Small intestine (tissue), 7 donors: ENCODE data around the gene NRBP1. TPM values are rescaled to one million over a fixed set of nuclear protein-coding genes. Genes with fewer than 3 reads are reported as not detected.

Source experiments
- DNase-seq, 2 donors: peaks; one replicate each; pipeline versions ENCODE4 v3.0.0 to v3.0.0-alpha.2; 2013
- FAIRE-seq: peaks from 2 replicates; lab custom pipeline; 2012; peaks lifted over from hg19 to GRCh38; lab: Jason Lieb, UNC
- H3K27ac ChIP-seq, 3 donors: one replicate each; pipeline ENCODE4 v1.5.1; 2013; ENCODE audit warnings: low read length in 2 of 3, mild to moderate bottlenecking in 2 of 3, control low read depth in 1 of 3, inconsistent platforms in 1 of 3, low read depth in 1 of 3, moderate library complexity in 1 of 3
- H3K27me3 ChIP-seq, 3 donors: one replicate each; pipeline ENCODE4 v1.6.1; 2013; ENCODE audit warnings: low read length in 3 of 3, inconsistent platforms in 1 of 3; ENCODE audit not compliant: control insufficient read depth in 3 of 3, insufficient read depth in 3 of 3
- H3K36me3 ChIP-seq, 3 donors: one replicate each; pipeline ENCODE4 v1.6.1; 2013; ENCODE audit warnings: low read length in 3 of 3, inconsistent platforms in 1 of 3, low read depth in 1 of 3, mild to moderate bottlenecking in 1 of 3, moderate library complexity in 1 of 3; ENCODE audit not compliant: control insufficient read depth in 3 of 3, insufficient read depth in 2 of 3
- H3K4me1 ChIP-seq, 3 donors: one replicate each; pipeline ENCODE4 v1.6.1; 2013; ENCODE audit warnings: low read length in 2 of 3, inconsistent platforms in 1 of 3, low read depth in 1 of 3, mild to moderate bottlenecking in 1 of 3, moderate library complexity in 1 of 3; ENCODE audit not compliant: control insufficient read depth in 3 of 3, insufficient read depth in 2 of 3
- H3K4me3 ChIP-seq, 3 donors: one replicate each; pipeline ENCODE4 v1.5.1; 2013; ENCODE audit warnings: low read length in 3 of 3, control low read depth in 1 of 3, inconsistent platforms in 1 of 3, low read depth in 1 of 3, mild to moderate bottlenecking in 1 of 3, moderate library complexity in 1 of 3
- H3K9me3 ChIP-seq, 2 donors: one replicate each; pipeline ENCODE4 v1.6.1; 2013; ENCODE audit warnings: low read depth in 1 of 2, low read length in 1 of 2; ENCODE audit not compliant: control insufficient read depth in 2 of 2, insufficient read depth in 1 of 2
- WGBS, 3 donors: extraction: QIAGEN DNeasy Blood & Tissue Kit; methylation state at CpG; one replicate each; pipeline ENCODE4 v1.1.7; 2013; 5-methylcytosine and 5-hydroxymethylcytosine counted together
- polyA plus RNA-seq, 4 donors: library from polyadenylated mRNA; stranded (reverse) in 3 of 4; unstranded in 1 of 4; fragments of 200-250 nt in 3 of 4; fragments of 120-200 nt in 1 of 4; gene quantifications; one replicate each; pipeline versions ENCODE4 v1.2.1 to v1.2.3, GENCODE V29; 2013
- donor health status: healthy with polysubstance abuse.
- donor health status: control.
- donor health status: control.
- donor health status: Bipolar disorder and iron deficiency.
- donor health status: healthy.

Gene NRBP1
- polyA plus RNA-seq, 4 donors, result 51.4 to 84.8 (median 81.9) TPM

DNA sequence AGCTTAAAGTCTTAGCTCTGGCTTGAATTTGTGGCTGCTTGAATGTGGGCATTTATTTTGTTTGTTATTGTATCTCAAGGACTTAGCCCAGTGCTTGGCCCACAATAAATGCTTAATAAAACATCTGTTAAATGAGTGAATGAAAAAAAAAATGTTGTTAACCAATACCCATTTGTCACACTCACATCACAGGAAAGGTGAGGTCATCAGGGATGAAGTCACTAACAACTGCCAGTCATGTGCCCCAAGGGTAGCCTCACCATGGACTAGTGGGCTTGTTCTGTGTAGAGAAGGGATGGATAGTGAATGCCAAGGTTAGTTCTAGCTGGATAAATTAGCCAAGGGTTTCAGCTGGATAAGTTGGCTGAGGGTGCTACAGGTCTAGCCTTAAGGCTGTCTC, 3.0 kb downstream of the NRBP1 start:
- Histone ChIP-seq H3K9me3 (no peaks in the 10 kb centered on the region), H3K4me3 (no peak overlapping the region), H3K36me3 (peaks cover 21 to 24% (median 22%) of the 10 kb centered on the region in 3 donors), H3K4me1 (peaks cover 1 to 9% (median 7%) of the 10 kb centered on the region in 3 donors), H3K27me3 (no peaks in the 10 kb centered on the region), H3K27ac (no peak overlapping the region)
- peak in 1 of 2 donors; percentile 10 for DNase-seq
- no peak for FAIRE-seq

- Histone ChIP-seq H3K27me3 (no peaks in the 10 kb centered on the region), H3K9me3 (no peaks in the 10 kb centered on the region), H3K36me3 (peaks cover 38 to 52% (median 40%) of the 10 kb centered on the region in 3 donors), H3K4me3 (no peak overlapping the region), H3K27ac (no peak overlapping the region), H3K4me1 (peaks cover 0 to 4% (median 1%) of the 10 kb centered on the region in 3 donors)
- DNase-seq (no peak), FAIRE-seq (no peak)
- WGBS, 3 donors, result 90 to 93% (median 91%) methylated on average over 6 of the region's 6 CpGs
Measured at GRCh38 chr2:27435628-27436027, 7.2 kb downstream of the NRBP1 start.

DNA sequence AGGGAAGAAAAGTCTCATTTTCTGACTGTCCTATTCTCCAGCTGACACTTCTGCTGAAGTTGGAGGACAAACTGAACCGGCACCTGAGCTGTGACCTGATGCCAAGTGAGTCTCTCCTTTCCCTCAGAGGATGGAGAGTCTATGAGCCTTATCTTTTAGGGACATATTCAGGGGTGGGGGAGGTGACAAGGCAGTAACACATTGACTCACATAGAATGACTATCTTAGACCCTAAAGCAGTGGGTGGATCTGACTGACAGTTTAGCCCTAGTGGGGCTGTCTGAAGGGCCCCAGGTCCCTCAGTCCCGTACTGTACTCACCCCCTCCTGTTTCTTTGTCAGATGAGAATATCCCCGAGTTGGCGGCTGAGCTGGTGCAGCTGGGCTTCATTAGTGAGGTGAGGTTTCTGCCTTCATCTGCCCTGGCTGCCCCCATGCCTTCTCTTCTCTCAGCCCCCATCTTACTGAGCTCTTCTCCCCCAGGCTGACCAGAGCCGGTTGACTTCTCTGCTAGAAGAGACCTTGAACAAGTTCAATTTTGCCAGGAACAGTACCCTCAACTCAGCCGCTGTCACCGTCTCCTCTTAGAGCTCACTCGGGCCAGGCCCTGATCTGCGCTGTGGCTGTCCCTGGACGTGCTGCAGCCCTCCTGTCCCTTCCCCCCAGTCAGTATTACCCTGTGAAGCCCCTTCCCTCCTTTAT, 12.9 kb downstream of the NRBP1 start:
- H3K36me3 ChIP-seq, result peaks cover 26 to 70% (median 27%) of the 10 kb centered on the region in 3 donors

DNA sequence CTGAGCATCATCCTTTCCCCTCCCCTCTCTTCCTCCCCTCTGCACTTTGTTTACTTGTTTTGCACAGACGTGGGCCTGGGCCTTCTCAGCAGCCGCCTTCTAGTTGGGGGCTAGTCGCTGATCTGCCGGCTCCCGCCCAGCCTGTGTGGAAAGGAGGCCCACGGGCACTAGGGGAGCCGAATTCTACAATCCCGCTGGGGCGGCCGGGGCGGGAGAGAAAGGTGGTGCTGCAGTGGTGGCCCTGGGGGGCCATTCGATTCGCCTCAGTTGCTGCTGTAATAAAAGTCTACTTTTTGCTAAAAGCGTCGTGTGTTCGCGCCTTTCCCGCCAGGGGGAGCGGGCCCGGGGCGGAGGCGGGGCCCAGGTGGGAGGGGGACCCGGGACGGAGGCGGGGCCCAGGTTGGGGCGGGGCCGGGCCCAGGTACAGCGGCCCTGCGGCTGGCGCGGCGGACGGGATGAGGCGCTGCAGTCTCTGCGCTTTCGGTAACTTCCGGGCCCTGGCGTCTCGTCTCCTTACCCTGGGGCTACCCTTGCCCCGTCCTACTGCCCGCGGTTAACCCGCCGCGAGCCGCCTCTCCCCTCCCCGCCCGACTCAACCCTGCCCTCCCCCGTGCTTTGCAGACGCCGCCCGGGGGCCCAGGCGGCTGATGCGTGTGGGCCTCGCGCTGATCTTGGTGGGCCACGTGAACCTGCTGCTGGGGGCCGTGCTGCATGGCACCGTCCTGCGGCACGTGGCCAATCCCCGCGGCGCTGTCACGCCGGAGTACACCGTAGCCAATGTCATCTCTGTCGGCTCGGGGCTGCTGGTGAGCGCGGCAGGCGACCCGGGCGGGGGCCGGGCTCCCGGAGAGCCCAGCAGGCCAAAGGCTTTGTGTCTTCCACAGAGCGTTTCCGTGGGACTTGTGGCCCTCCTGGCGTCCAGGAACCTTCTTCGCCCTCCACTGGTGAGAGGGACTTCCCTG, 13.8 kb downstream of the NRBP1 start, which contains the start of gene KRTCAP3:
KRTCAP3 (plus strand) TSS at position 424 of the 962 bp plus-strand sequence; CDS start at position 456, 32 bp downstream.
- 18 to 43% (median 29%) methylated on average over 71 to 80 of the region's 80 CpGs for WGBS, 3 donors
- H3K27me3 ChIP-seq, result no peaks in the 10 kb centered on the region
- no peaks in the 10 kb centered on the region for H3K9me3 ChIP-seq
- H3K4me1 ChIP-seq, result peaks cover 0 to 33% (median 0%) of the 10 kb centered on the region in 3 donors
- H3K4me3 ChIP-seq, result peak within 1 kb of the TSS; percentile 22 to 59 (median 52)
- H3K27ac ChIP-seq, result peak within 1 kb of the TSS; percentile 33 to 82 (median 76)
- peaks cover 19 to 61% (median 19%) of the 10 kb centered on the region in 3 donors for H3K36me3 ChIP-seq
- no peak for FAIRE-seq
- DNase-seq, result peak; percentile 84 to 90

More for the DNA sequence above, 12.9 kb downstream of the NRBP1 start:
- Histone ChIP-seq H3K27ac (no peak overlapping the region), H3K9me3 (no peaks in the 10 kb centered on the region), H3K4me1 (peaks cover 0 to 32% (median 0%) of the 10 kb centered on the region in 3 donors), H3K27me3 (no peaks in the 10 kb centered on the region), H3K4me3 (no peak overlapping the region)
- 79 to 82% (median 81%) methylated on average over 10 of the region's 10 CpGs for WGBS, 3 donors
- DNase-seq, result no peak
- FAIRE-seq, result no peak

GRCh38 chr2:27442920-27443282, 14.5 kb downstream of the NRBP1 start:
- WGBS, 3 donors, result 8 to 49% (median 46%) methylated on average over 6 of the region's 6 CpGs
- DNase-seq, result peak in 1 of 2 donors; percentile 42
- H3K36me3 ChIP-seq, result peaks cover 18 to 60% (median 19%) of the 10 kb centered on the region in 3 donors

GRCh38 chr2:27445155-27445554, 16.7 kb downstream of the NRBP1 start:
- Histone ChIP-seq H3K4me3 (peak overlapping the region in 1 of 3 donors; percentile 46), H3K36me3 (peaks cover 13 to 62% (median 14%) of the 10 kb centered on the region in 3 donors), H3K27me3 (no peaks in the 10 kb centered on the region), H3K27ac (peak overlapping the region; percentile 92 to 98 (median 98)), H3K4me1 (peaks cover 0 to 33% (median 0%) of the 10 kb centered on the region in 3 donors), H3K9me3 (no peaks in the 10 kb centered on the region)
- 84 to 92% (median 86%) methylated on average over 8 of the region's 8 CpGs for WGBS, 3 donors
- FAIRE-seq (no peak), DNase-seq (no peak)

More at GRCh38 chr2:27442920-27443282, 14.5 kb downstream of the NRBP1 start:
- Histone ChIP-seq H3K27me3 (no peaks in the 10 kb centered on the region), H3K4me3 (peak overlapping the region; percentile 22 to 59 (median 52)), H3K9me3 (no peaks in the 10 kb centered on the region), H3K27ac (peak overlapping the region; percentile 33 to 82 (median 76)), H3K4me1 (peaks cover 0 to 33% (median 0%) of the 10 kb centered on the region in 3 donors)
- FAIRE-seq, result no peak

DNA sequence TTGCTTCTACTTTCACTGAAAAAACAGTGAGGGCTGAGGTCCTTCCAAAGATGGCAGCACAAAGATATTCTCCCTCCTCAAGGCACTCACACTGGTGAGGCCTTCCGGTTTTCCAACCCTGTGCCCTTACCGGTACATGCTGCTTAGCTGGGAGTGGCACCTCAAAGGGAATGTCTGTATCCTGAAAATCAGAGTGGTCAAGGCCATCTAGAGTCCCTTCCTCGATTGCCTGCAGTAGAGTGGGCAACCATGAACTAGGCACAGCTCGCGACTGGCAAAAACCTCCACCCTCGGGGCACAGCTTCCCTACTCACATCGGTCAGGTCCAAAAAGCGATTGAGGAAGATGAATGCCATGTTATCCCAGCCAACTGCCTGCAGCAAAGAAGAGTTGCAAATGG, 17.2 kb downstream of the NRBP1 start:
- H3K27me3 ChIP-seq, result no peaks in the 10 kb centered on the region
- whole genome bisulfite sequencing, 3 donors, result 18 to 71% (median 49%) methylated on average over 8 of the region's 8 CpGs
- H3K36me3 ChIP-seq, result peaks cover 9 to 58% (median 12%) of the 10 kb centered on the region in 3 donors
- peaks cover 0 to 33% (median 0%) of the 10 kb centered on the region in 3 donors for H3K4me1 ChIP-seq
- peak overlapping the region in 1 of 3 donors; percentile 46 for H3K4me3 ChIP-seq
- no peaks in the 10 kb centered on the region for H3K9me3 ChIP-seq
- FAIRE-seq (no peak), DNase-seq (peak in 1 of 2 donors; percentile 75)
- peak overlapping the region; percentile 92 to 98 (median 98) for H3K27ac ChIP-seq

DNA sequence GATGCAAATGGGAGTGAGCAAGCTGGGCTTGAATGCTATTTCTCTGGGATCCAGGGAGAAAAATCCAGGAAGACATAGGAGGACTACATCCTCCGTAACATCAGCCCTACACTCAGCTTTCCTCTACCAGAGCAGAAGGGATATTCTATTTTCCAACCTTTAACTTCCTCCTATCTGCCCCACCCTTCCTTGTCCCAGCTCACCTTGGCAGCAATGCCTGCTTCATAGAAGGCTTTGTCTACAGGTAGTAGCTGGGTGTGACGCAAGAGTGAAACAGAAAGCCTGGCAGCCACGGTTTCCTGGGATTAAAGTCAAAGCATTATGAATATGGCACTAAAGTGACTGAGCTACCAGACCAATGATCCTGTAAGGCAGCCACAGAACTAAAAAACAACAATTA, 17.6 kb downstream of the NRBP1 start:
- 4 to 52% (median 28%) methylated on average over 3 of the region's 3 CpGs for WGBS, 3 donors
- FAIRE-seq (no peak), DNase-seq (peak; percentile 94 to 98)
- Histone ChIP-seq H3K4me3 (peak overlapping the region in 1 of 3 donors; percentile 46), H3K36me3 (peaks cover 7 to 53% (median 9%) of the 10 kb centered on the region in 3 donors), H3K27ac (peak overlapping the region; percentile 92 to 98 (median 98)), H3K9me3 (no peaks in the 10 kb centered on the region), H3K4me1 (peaks cover 0 to 33% (median 0%) of the 10 kb centered on the region in 3 donors), H3K27me3 (no peaks in the 10 kb centered on the region)
